NB4 (cell line): Measurements from ENCODE around the gene TNFRSF8.

ENCODE experiments used
- MYC ChIP-seq: IDR thresholded peaks from 2 replicates; pipeline ENCODE4 v1.6.1; 2011; ENCODE audit warnings: low read depth, low read length
- POLR2A ChIP-seq: IDR thresholded peaks from 2 replicates; pipeline ENCODE4 v1.6.1; 2011; ENCODE audit warnings: mild to moderate bottlenecking; ENCODE audit not compliant: insufficient read length; ENCODE audit errors: extremely low read depth
- TF ChIP-seq, protein P1 (sequence below): IDR thresholded peaks from 2 replicates; pipeline ENCODE4 v1.6.1; 2011; ENCODE audit warnings: low read depth, low read length
- TF ChIP-seq, protein P2 (sequence below): IDR thresholded peaks from one replicate; pipeline ENCODE4 v1.5.1; 2012; ENCODE audit warnings: low read depth, low read length

DNA sequence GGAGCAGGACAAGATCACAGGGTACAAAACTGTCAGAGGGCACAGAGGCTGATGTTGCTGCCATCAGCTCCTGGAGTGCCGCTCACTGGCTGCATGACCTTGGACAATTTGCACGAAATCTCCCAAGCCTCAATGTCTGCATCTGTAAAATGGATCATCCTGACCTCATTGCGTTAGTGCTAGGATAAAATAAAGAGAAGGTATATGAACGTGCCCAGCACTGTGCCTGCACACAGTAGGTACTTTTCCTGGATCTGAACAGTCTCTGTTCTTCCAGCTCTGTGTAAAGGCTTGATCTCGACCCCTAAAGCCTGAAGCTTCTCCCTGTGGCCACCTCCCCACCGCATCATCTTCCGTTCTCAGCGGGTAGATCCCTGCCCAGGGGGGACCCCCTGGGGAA lies 116.6 kb downstream of the TNFRSF8 start:
- TF ChIP-seq, protein P1, sequence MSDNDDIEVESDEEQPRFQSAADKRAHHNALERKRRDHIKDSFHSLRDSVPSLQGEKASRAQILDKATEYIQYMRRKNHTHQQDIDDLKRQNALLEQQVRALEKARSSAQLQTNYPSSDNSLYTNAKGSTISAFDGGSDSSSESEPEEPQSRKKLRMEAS: no peak
- TF ChIP-seq, protein P2, sequence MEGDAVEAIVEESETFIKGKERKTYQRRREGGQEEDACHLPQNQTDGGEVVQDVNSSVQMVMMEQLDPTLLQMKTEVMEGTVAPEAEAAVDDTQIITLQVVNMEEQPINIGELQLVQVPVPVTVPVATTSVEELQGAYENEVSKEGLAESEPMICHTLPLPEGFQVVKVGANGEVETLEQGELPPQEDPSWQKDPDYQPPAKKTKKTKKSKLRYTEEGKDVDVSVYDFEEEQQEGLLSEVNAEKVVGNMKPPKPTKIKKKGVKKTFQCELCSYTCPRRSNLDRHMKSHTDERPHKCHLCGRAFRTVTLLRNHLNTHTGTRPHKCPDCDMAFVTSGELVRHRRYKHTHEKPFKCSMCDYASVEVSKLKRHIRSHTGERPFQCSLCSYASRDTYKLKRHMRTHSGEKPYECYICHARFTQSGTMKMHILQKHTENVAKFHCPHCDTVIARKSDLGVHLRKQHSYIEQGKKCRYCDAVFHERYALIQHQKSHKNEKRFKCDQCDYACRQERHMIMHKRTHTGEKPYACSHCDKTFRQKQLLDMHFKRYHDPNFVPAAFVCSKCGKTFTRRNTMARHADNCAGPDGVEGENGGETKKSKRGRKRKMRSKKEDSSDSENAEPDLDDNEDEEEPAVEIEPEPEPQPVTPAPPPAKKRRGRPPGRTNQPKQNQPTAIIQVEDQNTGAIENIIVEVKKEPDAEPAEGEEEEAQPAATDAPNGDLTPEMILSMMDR: no peak
- TF ChIP-seq POLR2A (no peak), MYC (no peak)
